Right lung (tissue), 5 donors: Measurements from ENCODE around the gene METTL15. TPM values are rescaled to one million over a fixed set of nuclear protein-coding genes. Genes with fewer than 3 reads are reported as not detected.
"Not testable (repeated sequence)": the region's sequence is repeated elsewhere in the genome, so short reads cannot be mapped to it uniquely, and the experiment has no call there.

Experiments
- DNase-seq, 2 donors: peaks; one replicate each; pipeline ENCODE4 v3.0.0-alpha.2; 2013
- polyA plus RNA-seq, 5 donors: library from polyadenylated mRNA; unstranded; fragments of 120-200 nt; gene quantifications; one replicate each; pipeline versions ENCODE4 v1.2.1 to v1.2.3, GENCODE V29; 2013; ENCODE audit warnings: inconsistent platforms in 1 of 5, low replicate concordance in 1 of 5; ENCODE audit not compliant: insufficient read length in 5 of 5, insufficient read depth in 1 of 5

Gene METTL15
- polyA plus RNA-seq, 5 donors = 15.8 to 22.3 (median 18.0) TPM

GRCh38 chr11:28107191-28107749 is 918 bp upstream of the METTL15 start:
- DNase-seq = no peak

- DNase-seq = no peak
Observed at GRCh38 chr11:28108958-28109357, 770 bp downstream of the METTL15 start.

GRCh38 chr11:28110108-28110820 is 2.1 kb downstream of the METTL15 start:
- DNase-seq = peak; percentile 62 to 70

GRCh38 chr11:28110821-28111200 is 2.6 kb downstream of the METTL15 start:
- DNase-seq = no peak

GRCh38 chr11:28114116-28114515 is 5.9 kb downstream of the METTL15 start:
- no peak for DNase-seq

- no peak for DNase-seq
Observed at GRCh38 chr11:28114731-28115130, 6.5 kb downstream of the METTL15 start.

- no peak for DNase-seq
Observed at GRCh38 chr11:28117712-28118111, 9.5 kb downstream of the METTL15 start.

GRCh38 chr11:28123151-28123581 is 15.0 kb downstream of the METTL15 start:
- no peak for DNase-seq

- no peak for DNase-seq
Observed at GRCh38 chr11:28132548-28132947, 24.4 kb downstream of the METTL15 start.

- DNase-seq = no peak
Observed at GRCh38 chr11:28133146-28133545, 25.0 kb downstream of the METTL15 start.

- not testable (repeated sequence) for DNase-seq
Observed at GRCh38 chr11:28136157-28136556, 28.0 kb downstream of the METTL15 start.

GRCh38 chr11:28137366-28137765 is 29.2 kb downstream of the METTL15 start:
- no peak for DNase-seq

- DNase-seq = no peak
Observed at GRCh38 chr11:28137832-28138231, 29.6 kb downstream of the METTL15 start.

GRCh38 chr11:28139841-28140415 is 31.7 kb downstream of the METTL15 start:
- no peak for DNase-seq

- no peak for DNase-seq
Observed at GRCh38 chr11:28140689-28141455, 32.7 kb downstream of the METTL15 start.

GRCh38 chr11:28142724-28143123 is 34.5 kb downstream of the METTL15 start:
- DNase-seq = no peak

GRCh38 chr11:28144808-28145207 is 36.6 kb downstream of the METTL15 start:
- DNase-seq = no peak

- no peak for DNase-seq
Observed at GRCh38 chr11:28146123-28146751, 38.0 kb downstream of the METTL15 start.

GRCh38 chr11:28152743-28153142 is 44.6 kb downstream of the METTL15 start:
- DNase-seq = no peak

- no peak for DNase-seq
Observed at GRCh38 chr11:28153586-28153985, 45.4 kb downstream of the METTL15 start.

GRCh38 chr11:28168718-28169117 is 60.5 kb downstream of the METTL15 start:
- DNase-seq = no peak

- DNase-seq = no peak
Observed at GRCh38 chr11:28169816-28170215, 61.6 kb downstream of the METTL15 start.
